GM23248 (cell line): Measurements from ENCODE around the gene TENT5C.

ENCODE experiments used
- EZH2 ChIP-seq: fragments of 200-600 bp; sonication (generic); IDR thresholded peaks from 2 replicates; pipeline ENCODE4 v1.6.1; 2018; ENCODE audit warnings: antibody characterized with exemption, mild to moderate bottlenecking; ENCODE audit not compliant: insufficient read depth, poor library complexity, severe bottlenecking
- EZH2phosphoT487 ChIP-seq: fragments of 200-600 bp; sonication (generic); IDR thresholded peaks from 2 replicates; pipeline ENCODE4 v1.6.1; 2018; ENCODE audit warnings: antibody characterized with exemption, moderate library complexity, mild to moderate bottlenecking, low read depth; ENCODE audit not compliant: insufficient read depth

GRCh38 chr1:117570988-117571409, 34.8 kb upstream of the TENT5C start:
- TF ChIP-seq EZH2 (no peak), EZH2phosphoT487 (no peak)
